Measurements from ENCODE around the gene ITPR2. TPM values are rescaled to one million over a fixed set of nuclear protein-coding genes. Genes with fewer than 3 reads are reported as not detected.

Gene ITPR2
- total RNA-seq, 2 donors from 2014 or later, result 14.8 to 74.4 TPM

- Mint-ChIP-seq H3K4me1 (peaks cover 10% of the 10 kb centered on the region), H3K27me3 (ENCODE audit: insufficient read depth) (no peaks in the 10 kb centered on the region), H3K4me3 (no peak overlapping the region), H3K9me3 (no peaks in the 10 kb centered on the region), H3K27ac (no peak overlapping the region), H3K36me3 (ENCODE audit: low read depth) (no peaks in the 10 kb centered on the region)
- Histone ChIP-seq H3K27ac (ENCODE audit: low read depth, low read length) (no peak overlapping the region), H3K9ac (ENCODE audit: extremely low read depth, low read length, poor library complexity, severe bottlenecking) (no peak overlapping the region), H3K27me3 (ENCODE audit: control insufficient read depth, insufficient read depth, low read length, poor library complexity, severe bottlenecking) (no peaks in the 10 kb centered on the region), H3K4me3 (ENCODE audit: low read length) (no peak overlapping the region), H3K36me3 (ENCODE audit: control insufficient read depth, insufficient read depth, low read length) (no peaks in the 10 kb centered on the region), H3K4me1 (ENCODE audit: control insufficient read depth, insufficient read depth, low read length) (no peaks in the 10 kb centered on the region), H3K9me3 (ENCODE audit: control insufficient read depth, low read length) (no peaks in the 10 kb centered on the region)
- DNase-seq, result no peak
- TF ChIP-seq CTCF (conservative IDR thresholded peaks at IDR 0.05), result no peak
- 93 to 98% methylated on average over 2 to 3 of the region's 3 CpGs for WGBS, 2 experiments (ENCODE audit: insufficient coverage in 1 of 2, insufficient read length in 1 of 2)
Observed at GRCh38 chr12:26818201-26818600, 14.8 kb downstream of the ITPR2 start.

GRCh38 chr12:26817183-26817591 is 15.8 kb downstream of the ITPR2 start:
- WGBS, 2 experiments (ENCODE audit: insufficient coverage in 1 of 2, insufficient read length in 1 of 2), result 94 to 100% methylated on average over 1 to 4 of the region's 4 CpGs
- no peak for DNase-seq
- Histone ChIP-seq H3K4me3 (ENCODE audit: low read length) (no peak overlapping the region), H3K27me3 (ENCODE audit: control insufficient read depth, insufficient read depth, low read length, poor library complexity, severe bottlenecking) (no peaks in the 10 kb centered on the region), H3K4me1 (ENCODE audit: control insufficient read depth, insufficient read depth, low read length) (no peaks in the 10 kb centered on the region), H3K36me3 (ENCODE audit: control insufficient read depth, insufficient read depth, low read length) (no peaks in the 10 kb centered on the region), H3K27ac (ENCODE audit: low read depth, low read length) (no peak overlapping the region), H3K9ac (ENCODE audit: extremely low read depth, low read length, poor library complexity, severe bottlenecking) (no peak overlapping the region), H3K9me3 (ENCODE audit: control insufficient read depth, low read length) (no peaks in the 10 kb centered on the region)
- peaks cover 10% of the 10 kb centered on the region for H3K4me1 Mint-ChIP-seq
- peaks cover under 1% of the 10 kb centered on the region for H3K36me3 Mint-ChIP-seq (ENCODE audit: low read depth)
- peak overlapping the region; percentile 3 for H3K27ac Mint-ChIP-seq
- peaks cover under 1% of the 10 kb centered on the region for H3K9me3 Mint-ChIP-seq
- no peaks in the 10 kb centered on the region for H3K27me3 Mint-ChIP-seq (ENCODE audit: insufficient read depth)
- no peak overlapping the region for H3K4me3 Mint-ChIP-seq
- no peak for TF ChIP-seq CTCF (conservative IDR thresholded peaks at IDR 0.05)

GRCh38 chr12:26813812-26814211 is 19.2 kb downstream of the ITPR2 start:
- WGBS, 2 experiments (ENCODE audit: insufficient coverage in 1 of 2, insufficient read length in 1 of 2), result 95 to 96% methylated on average over 4 to 7 of the region's 7 CpGs
- Histone ChIP-seq H3K27ac (ENCODE audit: low read depth, low read length) (no peak overlapping the region), H3K36me3 (ENCODE audit: control insufficient read depth, insufficient read depth, low read length) (no peaks in the 10 kb centered on the region), H3K9me3 (ENCODE audit: control insufficient read depth, low read length) (no peaks in the 10 kb centered on the region), H3K27me3 (ENCODE audit: control insufficient read depth, insufficient read depth, low read length, poor library complexity, severe bottlenecking) (no peaks in the 10 kb centered on the region), H3K4me3 (ENCODE audit: low read length) (no peak overlapping the region), H3K9ac (ENCODE audit: extremely low read depth, low read length, poor library complexity, severe bottlenecking) (no peak overlapping the region), H3K4me1 (ENCODE audit: control insufficient read depth, insufficient read depth, low read length) (no peaks in the 10 kb centered on the region)
- H3K27ac Mint-ChIP-seq, result no peak overlapping the region
- H3K9me3 Mint-ChIP-seq, result peaks cover 1% of the 10 kb centered on the region
- no peak for DNase-seq
- peaks cover 6% of the 10 kb centered on the region for H3K36me3 Mint-ChIP-seq (ENCODE audit: low read depth)
- no peaks in the 10 kb centered on the region for H3K27me3 Mint-ChIP-seq (ENCODE audit: insufficient read depth)
- peaks cover 10% of the 10 kb centered on the region for H3K4me1 Mint-ChIP-seq
- no peak overlapping the region for H3K4me3 Mint-ChIP-seq
- no peak for TF ChIP-seq CTCF (conservative IDR thresholded peaks at IDR 0.05)

Measured in endodermal cell (in vitro differentiated cells).